HFFc6 (cell line): ENCODE measurements around the gene DBF4B. TPM values are rescaled to one million over a fixed set of nuclear protein-coding genes. Genes with fewer than 3 reads are reported as not detected.
"Not testable (repeated sequence)": the region's sequence is repeated elsewhere in the genome, so short reads cannot be mapped to it uniquely, and the experiment has no call there.

ENCODE experiments used
- DNase-seq: peaks from one replicate; pipeline ENCODE4 v3.0.0-alpha.2; 2018
- H3K27ac Mint-ChIP-seq: 2 replicates; pipeline ENCODE4 v1.8.0; 2020; ENCODE audit warnings: mild to moderate bottlenecking, mixed read lengths
- H3K27me3 Mint-ChIP-seq: 2 replicates; pipeline ENCODE4 v1.8.0; 2021; ENCODE audit warnings: mild to moderate bottlenecking, moderate library complexity, mixed read lengths; ENCODE audit not compliant: insufficient read depth
- H3K36me3 Mint-ChIP-seq: 2 replicates; pipeline ENCODE4 v1.8.0; 2021; ENCODE audit warnings: low read depth, mixed read lengths
- H3K4me1 Mint-ChIP-seq: 2 replicates; pipeline ENCODE4 v1.8.0; 2020; ENCODE audit warnings: low read depth, mixed read lengths
- H3K4me3 Mint-ChIP-seq: 2 replicates; pipeline ENCODE4 v1.8.0; 2020; ENCODE audit warnings: mild to moderate bottlenecking, moderate library complexity, mixed read lengths
- H3K9me3 Mint-ChIP-seq: 2 replicates; pipeline ENCODE4 v1.8.0; 2020; ENCODE audit warnings: mild to moderate bottlenecking, mixed read lengths
- CTCF ChIP-seq: fragments of 200-600 bp; sonication (generic); IDR thresholded peaks from 2 replicates; pipeline ENCODE4 v1.5.0; 2021; ENCODE audit warnings: antibody characterized with exemption, mild to moderate bottlenecking
- total RNA-seq, 6 experiments: library from RNA; stranded (reverse); fragmentation: NEBNext Ultra II Directional; extraction: Animal tissue kit (Norgen Biotek cat#: 25700); gene quantifications; 2 replicates in 1 of 6; 3 replicates in 5 of 6; pipeline ENCODE4 v1.2.3, GENCODE V29; 2021

DBF4B gene
- total RNA-seq, 6 experiments from 2014 or later = 5.5 to 11.9 (median 10.8) TPM

GRCh38 chr17:44707755-44708400 is 587 bp upstream of the DBF4B start:
- no peaks in the 10 kb centered on the region for H3K9me3 Mint-ChIP-seq
- H3K4me1 Mint-ChIP-seq = no peaks in the 10 kb centered on the region
- H3K27ac Mint-ChIP-seq = no peak overlapping the region
- H3K27me3 Mint-ChIP-seq = peaks cover 1% of the 10 kb centered on the region
- DNase-seq = no peak
- TF ChIP-seq CTCF = no peak
- no peaks in the 10 kb centered on the region for H3K36me3 Mint-ChIP-seq
- no peak overlapping the region for H3K4me3 Mint-ChIP-seq

DNA sequence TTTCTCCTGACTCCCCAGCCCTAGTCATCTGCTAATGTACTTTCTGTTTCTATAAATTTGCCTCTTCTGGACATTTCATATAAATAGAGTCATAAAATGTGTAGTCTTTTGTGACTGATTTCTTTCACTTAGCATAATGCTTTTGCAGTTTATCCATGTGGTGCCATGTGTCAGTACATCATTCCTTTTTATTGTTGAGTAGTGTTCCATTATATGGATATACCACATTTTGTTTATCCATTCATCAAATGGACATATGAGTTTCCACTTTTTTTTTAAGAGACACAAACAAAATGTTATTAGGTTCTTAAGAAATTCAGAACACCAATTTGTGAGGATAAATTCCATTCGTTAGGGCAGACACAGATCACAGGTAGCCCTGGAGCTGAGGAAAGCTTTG is 11.0 kb downstream of the DBF4B start:
- Mint-ChIP-seq H3K27ac (no peak overlapping the region), H3K4me1 (no peaks in the 10 kb centered on the region), H3K27me3 (peaks cover 3% of the 10 kb centered on the region; the same call in 1 of the 2 replicates), H3K36me3 (peaks cover 6% of the 10 kb centered on the region; the same call in 1 of the 2 replicates), H3K4me3 (no peak overlapping the region), H3K9me3 (no peaks in the 10 kb centered on the region)
- no peak for TF ChIP-seq CTCF
- DNase-seq = no peak

- Mint-ChIP-seq H3K4me1 (no peaks in the 10 kb centered on the region), H3K9me3 (no peaks in the 10 kb centered on the region), H3K27me3 (peaks cover 4% of the 10 kb centered on the region; the same call in 1 of the 2 replicates), H3K4me3 (no peak overlapping the region), H3K27ac (no peak overlapping the region), H3K36me3 (peaks cover 6% of the 10 kb centered on the region; the same call in 1 of the 2 replicates)
- TF ChIP-seq CTCF = no peak
- no peak for DNase-seq
These were observed 13.8 kb downstream of the DBF4B start for GRCh38 chr17:44722254-44722653.

DNA sequence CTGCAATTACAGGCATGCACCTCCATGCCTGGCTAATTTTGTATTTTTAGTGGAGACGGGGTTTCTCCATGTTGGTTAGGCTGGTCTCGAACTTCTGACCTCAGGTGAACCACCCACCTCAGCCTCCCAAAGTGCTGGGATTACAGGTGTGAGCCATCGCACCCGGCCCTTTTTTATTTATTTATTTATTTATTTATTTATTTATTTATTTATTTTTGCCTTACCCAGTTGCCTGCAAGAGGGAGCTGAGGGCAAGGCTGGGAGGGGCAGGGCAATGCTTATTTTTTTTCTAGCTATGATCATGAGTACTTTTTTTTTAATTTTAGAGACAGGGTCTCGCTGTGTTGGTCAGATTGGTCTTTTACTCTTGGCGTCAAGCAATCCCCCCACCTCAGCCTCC is 17.7 kb downstream of the DBF4B start:
- not testable (repeated sequence) for H3K9me3 Mint-ChIP-seq, H3K27ac Mint-ChIP-seq, H3K27me3 Mint-ChIP-seq, H3K36me3 Mint-ChIP-seq, H3K4me1 Mint-ChIP-seq, H3K4me3 Mint-ChIP-seq, DNase-seq

DNA sequence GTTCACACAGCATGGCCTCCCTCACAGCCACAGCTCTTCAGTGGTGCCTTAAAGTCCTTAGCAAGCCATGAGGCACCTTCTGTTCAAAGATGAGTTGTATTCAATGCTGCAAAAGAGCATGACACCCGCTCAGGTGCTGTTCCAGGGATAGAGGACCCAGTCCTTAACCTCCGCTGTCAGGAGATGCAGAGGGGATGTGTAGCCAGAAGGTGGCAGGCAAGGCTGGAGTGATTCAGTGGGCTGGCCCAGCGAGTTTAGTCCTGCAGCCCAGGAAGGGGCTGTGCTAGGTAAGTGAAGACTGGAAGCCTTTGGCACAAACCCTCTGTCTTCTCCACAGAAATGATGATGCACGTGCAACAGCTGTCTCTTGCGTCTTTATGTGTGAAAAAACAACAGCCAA is 25.3 kb downstream of the DBF4B start:
- peaks cover 13% of the 10 kb centered on the region; the same call in 1 of the 2 replicates for H3K36me3 Mint-ChIP-seq
- DNase-seq = no peak
- no peaks in the 10 kb centered on the region for H3K27me3 Mint-ChIP-seq
- peak; percentile 47 for TF ChIP-seq CTCF
- H3K4me1 Mint-ChIP-seq = peaks cover 7% of the 10 kb centered on the region; the same call in 1 of the 2 replicates
- H3K9me3 Mint-ChIP-seq = no peaks in the 10 kb centered on the region
- no peak overlapping the region for H3K4me3 Mint-ChIP-seq
- H3K27ac Mint-ChIP-seq = no peak overlapping the region

DNA sequence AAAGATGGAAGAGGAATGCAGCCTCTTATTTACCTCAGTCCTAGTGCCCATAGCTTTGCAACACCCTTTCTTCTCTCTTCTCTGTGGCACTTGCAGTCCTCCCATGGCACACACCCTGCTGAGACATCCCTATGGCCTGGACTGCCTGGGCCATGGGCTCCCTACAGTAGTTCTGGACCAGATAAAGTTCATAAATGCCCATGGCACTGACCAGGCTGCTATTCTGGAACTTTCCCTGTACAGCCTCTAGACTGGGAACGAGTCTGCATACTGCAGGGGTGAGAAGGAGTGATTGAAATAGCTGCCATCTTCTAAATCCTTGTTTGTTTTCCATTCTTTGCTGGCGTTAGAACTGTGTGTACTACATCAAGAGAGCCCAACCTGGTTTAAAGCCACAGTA is 25.8 kb downstream of the DBF4B start:
- DNase-seq = no peak
- no peak overlapping the region for H3K27ac Mint-ChIP-seq
- H3K9me3 Mint-ChIP-seq = no peaks in the 10 kb centered on the region
- no peak overlapping the region for H3K4me3 Mint-ChIP-seq
- peaks cover 7% of the 10 kb centered on the region; the same call in 1 of the 2 replicates for H3K4me1 Mint-ChIP-seq
- H3K36me3 Mint-ChIP-seq = peaks cover 13% of the 10 kb centered on the region; the same call in 1 of the 2 replicates
- no peak for TF ChIP-seq CTCF
- no peaks in the 10 kb centered on the region for H3K27me3 Mint-ChIP-seq
